ENCODE measurements around the gene BMF. TPM values are rescaled to one million over a fixed set of nuclear protein-coding genes. Genes with fewer than 3 reads are reported as not detected.

Gene BMF
- total RNA-seq, 2 donors from 2014 or later, result 4.3 to 16.1 TPM

GRCh38 chr15:40081691-40082194 is 26.9 kb downstream of the BMF start:
- DNase-seq, result peak; percentile 72 to 87 (median 81)
- Histone ChIP-seq H3K27ac (peak overlapping the region in 3 of 4 donors; percentile 68 to 89 (median 78)), H3K36me3 (replicated peaks in 1 of 2; ENCODE audit: insufficient read depth in 1 of 2, low read depth in 2 of 2) (no peaks in the 10 kb centered on the region), H3K27me3 (no peaks in the 10 kb centered on the region), H3K9me3 (no peaks in the 10 kb centered on the region), H3K4me1 (peaks cover 27% of the 10 kb centered on the region), H3K4me3 (no peak overlapping the region)
- WGBS, 2 donors, result 1 to 3% methylated on average over 11 to 12 of the region's 12 CpGs
- TF ChIP-seq CTCF (IDR thresholded peaks at IDR 0.05), result peak in 2 of 7 experiments; percentile 6 to 17
- peak; percentile 6 to 73 (median 72) for TF ChIP-seq POLR2A (IDR thresholded peaks at IDR 0.05)
- ATAC-seq, result peak; percentile 96
- intact Hi-C loops (cut with DNase I), result no loop called here

GRCh38 chr15:40080847-40081246 is 27.8 kb downstream of the BMF start:
- Histone ChIP-seq H3K4me1 (peaks cover 28% of the 10 kb centered on the region), H3K9me3 (no peaks in the 10 kb centered on the region), H3K27ac (peak overlapping the region in 3 of 4 donors; percentile 68 to 89 (median 78)), H3K4me3 (no peak overlapping the region), H3K27me3 (no peaks in the 10 kb centered on the region), H3K36me3 (replicated peaks in 1 of 2; ENCODE audit: insufficient read depth in 1 of 2, low read depth in 2 of 2) (no peaks in the 10 kb centered on the region)
- no peak for ATAC-seq
- TF ChIP-seq CTCF (IDR thresholded peaks at IDR 0.05), result no peak
- no peak for TF ChIP-seq POLR2A (IDR thresholded peaks at IDR 0.05)
- 23 to 26% methylated on average over 5 of the region's 5 CpGs for WGBS, 2 donors
- no peak for DNase-seq
- intact Hi-C loops (cut with DNase I), result no loop called here

GRCh38 chr15:40080104-40080503 is 28.6 kb downstream of the BMF start:
- intact Hi-C loops (cut with DNase I), result no loop called here
- no peaks in the 10 kb centered on the region for H3K9me3 ChIP-seq
- no peak overlapping the region for H3K4me3 ChIP-seq
- WGBS, 2 donors, result 57% methylated on average over 1 of the region's 1 CpG
- TF ChIP-seq POLR2A (IDR thresholded peaks at IDR 0.05) (no peak), CTCF (IDR thresholded peaks at IDR 0.05) (no peak)
- H3K27ac ChIP-seq, result peak overlapping the region in 2 of 4 donors; percentile 78 to 89
- peaks cover 35% of the 10 kb centered on the region for H3K4me1 ChIP-seq
- H3K36me3 ChIP-seq (replicated peaks in 1 of 2; ENCODE audit: insufficient read depth in 1 of 2, low read depth in 2 of 2), result no peaks in the 10 kb centered on the region
- ATAC-seq (no peak), DNase-seq (no peak)
- no peaks in the 10 kb centered on the region for H3K27me3 ChIP-seq

GRCh38 chr15:40079456-40079855 is 29.2 kb downstream of the BMF start:
- peaks cover 42% of the 10 kb centered on the region for H3K4me1 ChIP-seq
- 94 to 99% methylated on average over 6 of the region's 6 CpGs for WGBS, 2 donors

More at GRCh38 chr15:40079456-40079855, 29.2 kb downstream of the BMF start:
- no peaks in the 10 kb centered on the region for H3K36me3 ChIP-seq (replicated peaks in 1 of 2; ENCODE audit: insufficient read depth in 1 of 2, low read depth in 2 of 2)
- no peak overlapping the region for H3K27ac ChIP-seq
- DNase-seq, result no peak
- intact Hi-C loops (cut with DNase I), result no loop called here
- H3K9me3 ChIP-seq, result no peaks in the 10 kb centered on the region
- H3K27me3 ChIP-seq, result no peaks in the 10 kb centered on the region
- no peak for ATAC-seq
- H3K4me3 ChIP-seq, result no peak overlapping the region
- TF ChIP-seq POLR2A (IDR thresholded peaks at IDR 0.05) (no peak), CTCF (IDR thresholded peaks at IDR 0.05) (no peak)

All from body of pancreas (tissue), 4 donors.